ENCODE data around the gene ZNF576. TPM values are rescaled to one million over a fixed set of nuclear protein-coding genes. Genes with fewer than 3 reads are reported as not detected.

Gene ZNF576
- total and polyA plus RNA-seq, 2 donors (not counting 3 experiments of a cell fraction or from before 2014, with no cell fraction given): 19.5 to 27.7 TPM

DNA sequence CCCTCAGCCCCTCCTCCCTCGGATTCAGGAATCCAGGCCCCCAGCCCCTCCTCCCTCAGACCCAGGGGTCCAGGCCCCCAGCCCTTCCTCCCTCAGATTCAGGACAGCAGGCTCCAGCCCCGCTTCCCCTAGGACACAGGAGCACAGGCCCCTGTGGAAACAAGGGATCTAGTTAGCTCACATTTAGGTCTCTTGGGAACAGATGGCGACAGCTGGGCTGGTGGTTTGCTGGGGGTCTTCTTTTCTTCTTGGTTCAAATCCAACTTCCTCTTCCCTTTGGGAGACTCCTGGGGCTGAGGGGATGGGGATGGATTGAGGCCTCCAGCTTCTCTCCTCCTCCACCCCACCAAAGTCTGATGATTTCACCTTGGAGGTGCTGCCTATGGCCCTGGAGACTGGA, 43.8 kb upstream of the ZNF576 start:
- H3K27me3 ChIP-seq (ENCODE audit: control insufficient read depth in 2 of 2, insufficient read depth in 2 of 2, low read length in 2 of 2): no peaks in the 10 kb centered on the region
- no peaks in the 10 kb centered on the region for H3K4me1 ChIP-seq (ENCODE audit: control insufficient read depth, extremely low read depth, insufficient read depth, low read length)
- TF ChIP-seq GATA2 (IDR thresholded peaks at IDR 0.05; ENCODE audit: insufficient read depth, insufficient read length, low read depth, low read length): no peak
- TF ChIP-seq EZH2 (IDR thresholded peaks at IDR 0.05; ENCODE audit: borderline replicate concordance, low read depth, low read length, severe bottlenecking): no peak
- TF ChIP-seq JUN (IDR thresholded peaks at IDR 0.05; ENCODE audit: borderline replicate concordance, insufficient read depth, insufficient read length, low read depth): no peak
- TF ChIP-seq, protein P1, sequence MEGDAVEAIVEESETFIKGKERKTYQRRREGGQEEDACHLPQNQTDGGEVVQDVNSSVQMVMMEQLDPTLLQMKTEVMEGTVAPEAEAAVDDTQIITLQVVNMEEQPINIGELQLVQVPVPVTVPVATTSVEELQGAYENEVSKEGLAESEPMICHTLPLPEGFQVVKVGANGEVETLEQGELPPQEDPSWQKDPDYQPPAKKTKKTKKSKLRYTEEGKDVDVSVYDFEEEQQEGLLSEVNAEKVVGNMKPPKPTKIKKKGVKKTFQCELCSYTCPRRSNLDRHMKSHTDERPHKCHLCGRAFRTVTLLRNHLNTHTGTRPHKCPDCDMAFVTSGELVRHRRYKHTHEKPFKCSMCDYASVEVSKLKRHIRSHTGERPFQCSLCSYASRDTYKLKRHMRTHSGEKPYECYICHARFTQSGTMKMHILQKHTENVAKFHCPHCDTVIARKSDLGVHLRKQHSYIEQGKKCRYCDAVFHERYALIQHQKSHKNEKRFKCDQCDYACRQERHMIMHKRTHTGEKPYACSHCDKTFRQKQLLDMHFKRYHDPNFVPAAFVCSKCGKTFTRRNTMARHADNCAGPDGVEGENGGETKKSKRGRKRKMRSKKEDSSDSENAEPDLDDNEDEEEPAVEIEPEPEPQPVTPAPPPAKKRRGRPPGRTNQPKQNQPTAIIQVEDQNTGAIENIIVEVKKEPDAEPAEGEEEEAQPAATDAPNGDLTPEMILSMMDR (IDR thresholded peaks at IDR 0.05; ENCODE audit: extremely low read depth in 1 of 2, insufficient read depth in 1 of 2, low read depth in 1 of 2, low read length in 2 of 2): no peak
- no peaks in the 10 kb centered on the region for H3K79me2 ChIP-seq (ENCODE audit: control insufficient read depth, insufficient read depth, low read length)
- dilution Hi-C loops (cut with MboI; ENCODE audit: extremely low pct_ligation_motif_present, low sequenced_read_pairs): no loop called here
- H3K9me3 ChIP-seq (replicated peaks; ENCODE audit: control insufficient read depth, insufficient read depth, low read length): no peaks in the 10 kb centered on the region
- H3K4me2 ChIP-seq (ENCODE audit: insufficient read depth, low read length): no peak overlapping the region
- no peak overlapping the region for H3K9ac ChIP-seq (replicated peaks; ENCODE audit: extremely low read depth, insufficient read depth, low read length)
- ChIA-PET POLR2A (no interaction called here), CTCF (interaction anchor here (4.1 to 6.6 kb wide), 2 partner anchors 17 to 43 kb away, joined by 69 to 158 read pairs; partner anchors contain the start of genes IRGQ, ZNF575 and ZNF576)
- peaks cover 2 to 31% of the 10 kb centered on the region in 2 experiments for H3K36me3 ChIP-seq (ENCODE audit: control insufficient read depth in 2 of 2, extremely low read depth in 1 of 2, insufficient read depth in 2 of 2, low read length in 2 of 2)
- H2AFZ ChIP-seq (ENCODE audit: low read depth, low read length): no peak overlapping the region
- FAIRE-seq (no peak), DNase-seq (ENCODE audit: low read depth, low spot score) (no peak)
- H3K27ac ChIP-seq (ENCODE audit: insufficient read depth, low read depth, low read length): no peak overlapping the region
- no peaks in the 10 kb centered on the region for H4K20me1 ChIP-seq (replicated peaks; ENCODE audit: control insufficient read depth, extremely low read depth, insufficient read depth, low read length)
- no peaks in the 10 kb centered on the region for H3K9me1 ChIP-seq (replicated peaks; ENCODE audit: control insufficient read depth, extremely low read depth, insufficient read depth, low read length)
- intact Hi-C loops (cut with micrococcal nuclease): no loop called here
- H3K4me3 ChIP-seq (replicated peaks in 1 of 3; ENCODE audit: insufficient read depth in 1 of 3, low read depth in 1 of 3, low read length in 3 of 3): no peak overlapping the region
- BruUV-seq (replicated peaks): no TSS peak

DNA sequence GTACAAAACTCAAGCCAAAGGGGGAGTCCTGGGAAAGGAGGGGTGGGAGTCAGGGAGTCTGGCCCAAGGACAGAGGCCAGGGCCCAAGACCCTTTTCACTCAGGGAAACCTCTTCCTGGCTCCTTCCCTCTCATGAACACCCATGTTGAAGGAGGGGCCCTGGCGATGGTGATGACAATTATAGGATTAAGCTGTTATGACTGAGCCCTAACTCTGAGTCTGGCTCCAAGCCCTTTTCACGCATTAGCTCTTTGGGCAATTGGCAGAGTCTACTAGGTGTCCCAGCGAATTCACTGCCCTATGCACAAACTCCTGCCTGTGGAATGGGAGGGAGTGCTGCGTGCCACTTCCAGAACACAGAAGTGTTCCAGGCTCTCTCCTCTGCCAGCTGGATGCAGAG, 42.7 kb upstream of the ZNF576 start:
- Histone ChIP-seq H3K9me3 (replicated peaks; ENCODE audit: control insufficient read depth, insufficient read depth, low read length) (no peaks in the 10 kb centered on the region), H3K36me3 (ENCODE audit: control insufficient read depth in 2 of 2, extremely low read depth in 1 of 2, insufficient read depth in 2 of 2, low read length in 2 of 2) (peaks cover 2 to 31% of the 10 kb centered on the region in 2 experiments), H3K9ac (replicated peaks; ENCODE audit: extremely low read depth, insufficient read depth, low read length) (no peak overlapping the region), H3K4me2 (ENCODE audit: insufficient read depth, low read length) (no peak overlapping the region), H3K9me1 (replicated peaks; ENCODE audit: control insufficient read depth, extremely low read depth, insufficient read depth, low read length) (no peaks in the 10 kb centered on the region), H3K27ac (ENCODE audit: insufficient read depth, low read depth, low read length) (no peak overlapping the region), H3K27me3 (ENCODE audit: control insufficient read depth in 2 of 2, insufficient read depth in 2 of 2, low read length in 2 of 2) (no peaks in the 10 kb centered on the region), H3K4me1 (ENCODE audit: control insufficient read depth, extremely low read depth, insufficient read depth, low read length) (no peaks in the 10 kb centered on the region), H3K79me2 (ENCODE audit: control insufficient read depth, insufficient read depth, low read length) (no peaks in the 10 kb centered on the region), H4K20me1 (replicated peaks; ENCODE audit: control insufficient read depth, extremely low read depth, insufficient read depth, low read length) (no peaks in the 10 kb centered on the region), H2AFZ (ENCODE audit: low read depth, low read length) (no peak overlapping the region), H3K4me3 (replicated peaks in 1 of 3; ENCODE audit: insufficient read depth in 1 of 3, low read depth in 1 of 3, low read length in 3 of 3) (no peak overlapping the region)
- no TSS peak for BruUV-seq (replicated peaks)
- no peak for DNase-seq (ENCODE audit: low read depth, low spot score)
- ChIA-PET POLR2A (no interaction called here), CTCF (interaction anchor here (4.1 to 6.6 kb wide), 2 partner anchors 18 to 42 kb away, joined by 69 to 158 read pairs; partner anchors contain the start of genes IRGQ, ZNF575 and ZNF576)
- FAIRE-seq: no peak
- TF ChIP-seq POLR2A (IDR thresholded peaks at IDR 0.05; ENCODE audit: low read depth, low read length) (no peak), JUN (IDR thresholded peaks at IDR 0.05; ENCODE audit: borderline replicate concordance, insufficient read depth, insufficient read length, low read depth) (no peak), POLR2AphosphoS5 (IDR thresholded peaks at IDR 0.05; ENCODE audit: insufficient read depth, low read depth, low read length) (no peak), FOS (IDR thresholded peaks at IDR 0.05; ENCODE audit: borderline replicate concordance, insufficient read depth, low read length) (no peak), GATA2 (IDR thresholded peaks at IDR 0.05; ENCODE audit: insufficient read depth, insufficient read length, low read depth, low read length) (no peak), EZH2 (IDR thresholded peaks at IDR 0.05; ENCODE audit: borderline replicate concordance, low read depth, low read length, severe bottlenecking) (no peak), MYC (IDR thresholded peaks at IDR 0.05; ENCODE audit: low read depth, low read length) (no peak)
- TF ChIP-seq, protein P1 (IDR thresholded peaks at IDR 0.05; ENCODE audit: extremely low read depth in 1 of 2, insufficient read depth in 1 of 2, low read depth in 1 of 2, low read length in 2 of 2): no peak
- TF ChIP-seq, protein P2, sequence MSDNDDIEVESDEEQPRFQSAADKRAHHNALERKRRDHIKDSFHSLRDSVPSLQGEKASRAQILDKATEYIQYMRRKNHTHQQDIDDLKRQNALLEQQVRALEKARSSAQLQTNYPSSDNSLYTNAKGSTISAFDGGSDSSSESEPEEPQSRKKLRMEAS (IDR thresholded peaks at IDR 0.05; ENCODE audit: insufficient read depth, insufficient read length): no peak
- intact Hi-C loops (cut with micrococcal nuclease) (loop anchor here (2.0 kb wide), 1 partner anchor 19 kb away; no protein-coding TSS in a partner anchor), dilution Hi-C loops (cut with MboI; ENCODE audit: extremely low pct_ligation_motif_present, low sequenced_read_pairs) (no loop called here)

Data from endothelial cell of umbilical vein (primary cell).